Measurements from ENCODE around the gene ERMP1.

ERMP1 gene

GRCh38 chr9:5857928-5858327 lies 25.0 kb upstream of the ERMP1 start:
- no peak for DNase-seq (ENCODE audit: extremely low read depth in 1 of 2, low read depth in 1 of 2)

- DNase-seq (ENCODE audit: extremely low read depth in 1 of 2, low read depth in 1 of 2): no peak
Measured at GRCh38 chr9:5854063-5854790, 21.3 kb upstream of the ERMP1 start.

- no peak for DNase-seq (ENCODE audit: extremely low read depth in 1 of 2, low read depth in 1 of 2)
Measured at GRCh38 chr9:5853617-5854016, 20.7 kb upstream of the ERMP1 start.

DNA sequence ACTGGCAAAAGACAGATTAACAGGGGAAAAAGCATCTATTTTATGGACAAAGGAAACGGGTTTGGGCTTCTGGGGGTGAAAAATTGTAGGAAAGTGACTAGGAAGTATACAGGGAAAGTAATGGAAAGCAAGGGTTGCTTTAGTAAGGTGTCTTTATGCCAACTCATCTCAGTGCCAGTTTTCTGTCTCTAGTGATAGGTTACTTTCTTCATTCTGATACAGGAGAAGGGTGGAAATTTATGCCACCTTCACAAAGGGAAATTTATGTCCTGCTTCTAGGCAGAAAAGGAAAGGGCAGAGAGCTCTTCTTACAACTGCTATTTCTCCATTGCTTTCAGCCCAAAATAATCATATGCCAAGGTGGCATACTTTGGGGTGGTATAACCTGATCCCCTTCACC lies 20.1 kb upstream of the ERMP1 start:
- DNase-seq (ENCODE audit: extremely low read depth in 1 of 2, low read depth in 1 of 2): no peak

GRCh38 chr9:5851445-5851844 lies 18.5 kb upstream of the ERMP1 start:
- peak in 1 of 2 donors; percentile 63 for DNase-seq (ENCODE audit: extremely low read depth in 1 of 2, low read depth in 1 of 2)

DNA sequence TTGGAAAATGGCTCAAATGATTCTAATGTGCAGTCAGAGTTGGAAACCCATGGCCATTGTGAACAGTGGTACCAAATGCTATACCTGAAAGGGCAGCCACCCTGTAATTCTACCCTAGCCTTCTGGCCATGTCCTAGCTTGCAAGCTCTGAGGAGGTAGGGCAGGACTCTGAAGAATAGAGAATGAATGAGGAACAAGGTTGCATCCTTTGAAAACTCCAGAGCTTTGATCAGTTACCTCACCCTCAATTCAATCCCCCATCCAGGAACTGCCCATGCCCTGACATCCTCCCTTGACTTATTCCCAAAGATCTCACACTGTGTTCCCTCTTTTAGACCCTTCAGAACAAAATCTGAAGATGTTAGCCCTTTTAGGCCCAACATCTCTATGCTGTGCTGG lies 17.8 kb upstream of the ERMP1 start:
- no peak for DNase-seq (ENCODE audit: extremely low read depth in 1 of 2, low read depth in 1 of 2)

DNA sequence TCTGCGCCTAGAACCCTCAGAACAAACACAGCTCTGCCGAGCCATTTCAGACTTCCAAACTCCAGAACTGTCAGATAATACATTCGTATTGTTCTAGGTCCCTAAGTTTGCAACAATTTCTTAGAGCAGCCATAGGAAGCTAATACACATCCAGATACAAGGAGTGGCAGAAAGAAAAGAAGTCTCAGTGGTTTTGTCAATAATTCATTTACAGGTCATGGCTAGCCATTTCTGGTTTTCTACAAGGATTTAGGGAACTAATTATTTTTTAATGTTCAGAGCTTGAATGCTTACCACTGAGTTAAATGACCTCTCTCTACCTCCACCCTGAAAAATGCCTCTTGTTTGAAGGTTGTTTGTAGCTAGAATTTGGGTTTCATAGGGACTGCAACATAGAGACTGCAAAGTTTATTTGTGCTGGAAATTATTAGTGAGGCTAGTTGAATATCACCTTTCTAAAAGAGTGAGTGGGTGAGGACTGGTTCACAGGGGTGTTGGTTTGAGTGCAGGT lies 15.5 kb upstream of the ERMP1 start:
- no peak for DNase-seq (ENCODE audit: extremely low read depth in 1 of 2, low read depth in 1 of 2)

GRCh38 chr9:5846501-5846921 lies 13.6 kb upstream of the ERMP1 start:
- DNase-seq (ENCODE audit: extremely low read depth in 1 of 2, low read depth in 1 of 2): no peak

- no peak for DNase-seq (ENCODE audit: extremely low read depth in 1 of 2, low read depth in 1 of 2)
Measured at GRCh38 chr9:5846096-5846495, 13.2 kb upstream of the ERMP1 start.

GRCh38 chr9:5845157-5845531 lies 12.2 kb upstream of the ERMP1 start:
- no peak for DNase-seq (ENCODE audit: extremely low read depth in 1 of 2, low read depth in 1 of 2)

GRCh38 chr9:5843794-5844471 lies 11.0 kb upstream of the ERMP1 start:
- no peak for DNase-seq (ENCODE audit: extremely low read depth in 1 of 2, low read depth in 1 of 2)

GRCh38 chr9:5842929-5843793 lies 10.2 kb upstream of the ERMP1 start:
- no peak for DNase-seq (ENCODE audit: extremely low read depth in 1 of 2, low read depth in 1 of 2)

DNA sequence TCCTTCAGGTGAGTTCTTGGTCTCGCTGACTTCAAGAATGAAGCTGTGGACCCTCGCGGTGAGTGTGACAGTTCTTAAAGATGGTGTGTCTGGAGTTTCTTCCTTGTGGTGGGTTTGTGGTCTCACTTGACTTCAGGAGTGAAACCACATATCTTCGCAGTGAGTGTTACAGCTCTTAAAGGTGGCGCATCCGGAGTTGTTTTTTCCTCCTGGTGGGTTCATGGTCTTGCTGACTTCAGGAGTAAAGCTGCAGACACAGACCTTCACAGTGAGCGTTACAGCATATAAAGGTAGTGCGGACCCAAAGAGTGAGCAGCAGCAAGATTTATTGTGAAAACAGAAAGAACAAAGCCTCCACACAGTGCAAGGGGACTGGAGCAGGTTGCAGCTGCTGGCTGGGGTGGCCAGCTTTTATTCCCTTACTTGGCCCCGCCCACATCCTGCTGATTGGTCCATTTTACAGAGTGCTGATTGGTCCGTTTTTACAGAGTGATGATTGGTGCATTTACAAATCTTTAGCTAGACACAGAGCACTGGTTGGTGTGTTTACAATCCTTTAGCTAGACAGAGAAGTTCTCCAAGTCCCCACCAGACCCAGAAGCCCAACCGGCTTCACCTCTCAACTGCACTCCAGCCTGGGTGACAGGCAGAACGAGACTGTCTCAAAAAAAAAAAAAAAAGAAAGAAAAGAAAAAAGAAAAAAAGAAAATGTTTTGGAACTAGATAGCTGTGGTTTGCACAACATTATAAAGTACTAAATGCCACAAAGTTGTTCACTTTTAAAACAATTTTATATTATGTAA lies 9.1 kb upstream of the ERMP1 start:
- DNase-seq (ENCODE audit: extremely low read depth in 1 of 2, low read depth in 1 of 2): peak; percentile 32 to 63

DNA sequence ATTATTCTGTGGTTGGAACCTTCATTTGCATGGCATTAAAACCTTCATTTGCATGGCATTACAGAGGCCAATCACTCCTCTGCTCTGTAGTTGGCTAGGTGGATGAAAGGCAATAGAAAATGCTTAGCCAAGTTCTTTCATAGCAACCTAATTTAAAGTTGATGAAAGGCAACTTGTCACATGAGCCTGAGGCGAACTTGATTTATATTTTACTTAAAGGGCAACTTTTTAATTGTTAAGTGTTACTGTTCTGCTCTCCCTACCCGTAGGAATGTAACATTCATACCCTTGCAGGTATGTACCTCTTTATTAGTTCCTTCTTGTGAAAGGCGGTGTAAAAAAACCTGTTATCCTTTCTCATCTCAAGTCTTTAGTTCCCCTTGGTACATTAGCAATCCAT lies 7.9 kb upstream of the ERMP1 start:
- DNase-seq (ENCODE audit: extremely low read depth in 1 of 2, low read depth in 1 of 2): no peak

GRCh38 chr9:5839572-5839902 lies 6.6 kb upstream of the ERMP1 start:
- no peak for DNase-seq (ENCODE audit: extremely low read depth in 1 of 2, low read depth in 1 of 2)

GRCh38 chr9:5838884-5839571 lies 6.1 kb upstream of the ERMP1 start:
- DNase-seq (ENCODE audit: extremely low read depth in 1 of 2, low read depth in 1 of 2): no peak

DNA sequence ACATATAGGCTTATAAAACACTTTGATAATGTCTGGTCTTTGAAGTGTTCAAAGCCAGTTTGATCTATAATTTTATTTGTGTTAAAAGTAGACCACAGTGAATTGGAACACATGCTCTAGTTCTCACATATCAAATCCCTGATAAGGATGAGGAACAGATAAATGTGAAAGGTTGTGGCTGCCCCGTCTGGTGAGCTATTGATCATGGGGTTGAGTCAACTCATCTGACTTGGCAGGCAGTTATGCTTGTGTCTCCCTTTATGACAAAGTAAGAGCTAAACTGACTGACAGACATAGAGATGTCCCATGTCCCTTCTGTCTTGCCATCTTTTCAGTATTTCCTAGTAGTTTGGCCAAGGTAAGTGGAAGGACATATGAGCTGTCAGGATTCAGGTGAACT lies 2.9 kb upstream of the ERMP1 start:
- no peak for DNase-seq (ENCODE audit: extremely low read depth in 1 of 2, low read depth in 1 of 2)

DNA sequence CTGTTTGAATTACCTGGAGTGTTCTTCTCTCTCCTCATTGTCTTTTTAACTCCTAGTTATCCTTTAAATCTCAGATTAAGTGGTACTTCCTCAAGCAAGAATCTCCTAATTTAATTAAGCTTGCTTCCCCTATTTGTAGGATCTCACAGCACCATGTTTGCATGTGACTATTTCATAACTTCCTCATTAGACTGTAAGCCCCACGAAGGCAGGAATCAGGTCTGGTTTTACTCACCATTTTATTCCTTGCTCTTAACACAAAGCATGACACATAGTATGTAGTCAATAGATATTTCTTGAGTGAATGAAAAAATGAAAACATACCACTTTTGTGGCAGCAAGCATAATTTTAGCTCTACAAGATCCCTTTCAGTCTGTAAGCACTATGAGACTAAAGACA lies 1.3 kb upstream of the ERMP1 start:
- DNase-seq (ENCODE audit: extremely low read depth in 1 of 2, low read depth in 1 of 2): no peak

GRCh38 chr9:5832071-5832537 lies 813 bp downstream of the ERMP1 start:
- no peak for DNase-seq (ENCODE audit: extremely low read depth in 1 of 2, low read depth in 1 of 2)

Data from stimulated activated CD8-positive, alpha-beta memory T cell treated with anti-CD3 and anti-CD28 coated beads, Interleukin-7, amount 100 ng/mL, for 48 hours (primary cell).